ENCODE measurements around the gene ISCU.
"Not testable (repeated sequence)": the region's sequence is repeated elsewhere in the genome, so short reads cannot be mapped to it uniquely, and the experiment has no call there.

The ISCU gene

GRCh38 chr12:108616359-108616758 lies 54.0 kb downstream of the ISCU start:
- TF ChIP-seq CTCF (IDR thresholded peaks at IDR 0.05; ENCODE audit: insufficient read depth, low read length, poor library complexity, severe bottlenecking) (no peak), EZH2phosphoT487 (conservative IDR thresholded peaks at IDR 0.05; ENCODE audit: low read length) (no peak)
- Histone ChIP-seq H2AFZ (ENCODE audit: low read depth, low read length, severe bottlenecking) (no peak overlapping the region), H3K36me3 (ENCODE audit: low read length) (no peaks in the 10 kb centered on the region), H4K20me1 (ENCODE audit: low read depth, low read length) (no peaks in the 10 kb centered on the region), H3K4me3 (ENCODE audit: insufficient read depth, low read length, poor library complexity, severe bottlenecking) (no peak overlapping the region), H3K79me2 (ENCODE audit: insufficient read depth, low read length) (no peaks in the 10 kb centered on the region), H3K9me2 (replicated peaks; ENCODE audit: insufficient read depth, low read length) (no peaks in the 10 kb centered on the region), H3K27me3 (ENCODE audit: low read length) (no peaks in the 10 kb centered on the region), H3K9ac (ENCODE audit: low read length) (no peak overlapping the region), H3K27ac (ENCODE audit: low read depth, low read length) (no peak overlapping the region), H3K4me2 (ENCODE audit: low read depth, low read length, poor library complexity, severe bottlenecking) (no peak overlapping the region), H3K9me3 (ENCODE audit: insufficient read depth, low read length) (peaks cover 7% of the 10 kb centered on the region; the same call in 1 of the 2 replicates), H3F3A (ENCODE audit: insufficient read depth) (no peaks in the 10 kb centered on the region)

- no peak overlapping the region for H3K4me2 ChIP-seq (ENCODE audit: low read depth, low read length, poor library complexity, severe bottlenecking)
- H3K4me3 ChIP-seq (ENCODE audit: insufficient read depth, low read length, poor library complexity, severe bottlenecking) = no peak overlapping the region
- TF ChIP-seq CTCF (IDR thresholded peaks at IDR 0.05; ENCODE audit: insufficient read depth, low read length, poor library complexity, severe bottlenecking) (no peak), EZH2phosphoT487 (conservative IDR thresholded peaks at IDR 0.05; ENCODE audit: low read length) (no peak)
- H3K9me3 ChIP-seq (ENCODE audit: insufficient read depth, low read length) = peaks cover 7% of the 10 kb centered on the region; the same call in 1 of the 2 replicates
- H3F3A ChIP-seq (ENCODE audit: insufficient read depth) = no peaks in the 10 kb centered on the region
- no peak overlapping the region for H3K27ac ChIP-seq (ENCODE audit: low read depth, low read length)
- no peaks in the 10 kb centered on the region for H3K79me2 ChIP-seq (ENCODE audit: insufficient read depth, low read length)
- H3K36me3 ChIP-seq (ENCODE audit: low read length) = no peaks in the 10 kb centered on the region
- no peaks in the 10 kb centered on the region for H3K27me3 ChIP-seq (ENCODE audit: low read length)
- no peak overlapping the region for H2AFZ ChIP-seq (ENCODE audit: low read depth, low read length, severe bottlenecking)
- H4K20me1 ChIP-seq (ENCODE audit: low read depth, low read length) = no peaks in the 10 kb centered on the region
- no peak overlapping the region for H3K9ac ChIP-seq (ENCODE audit: low read length)
- H3K9me2 ChIP-seq (replicated peaks; ENCODE audit: insufficient read depth, low read length) = no peaks in the 10 kb centered on the region
Measured at GRCh38 chr12:108616941-108617858, 54.8 kb downstream of the ISCU start.

GRCh38 chr12:108618079-108618952 lies 55.9 kb downstream of the ISCU start:
- Histone ChIP-seq H3K9me3 (ENCODE audit: insufficient read depth, low read length) (peaks cover 7% of the 10 kb centered on the region; the same call in 1 of the 2 replicates), H3F3A (ENCODE audit: insufficient read depth) (no peaks in the 10 kb centered on the region), H3K9me2 (replicated peaks; ENCODE audit: insufficient read depth, low read length) (no peaks in the 10 kb centered on the region), H3K79me2 (ENCODE audit: insufficient read depth, low read length) (no peaks in the 10 kb centered on the region), H2AFZ (ENCODE audit: low read depth, low read length, severe bottlenecking) (no peak overlapping the region), H3K36me3 (ENCODE audit: low read length) (no peaks in the 10 kb centered on the region), H4K20me1 (ENCODE audit: low read depth, low read length) (no peaks in the 10 kb centered on the region), H3K4me3 (ENCODE audit: insufficient read depth, low read length, poor library complexity, severe bottlenecking) (no peak overlapping the region), H3K4me2 (ENCODE audit: low read depth, low read length, poor library complexity, severe bottlenecking) (no peak overlapping the region), H3K9ac (ENCODE audit: low read length) (no peak overlapping the region), H3K27ac (ENCODE audit: low read depth, low read length) (no peak overlapping the region), H3K27me3 (ENCODE audit: low read length) (no peaks in the 10 kb centered on the region)
- TF ChIP-seq CTCF (IDR thresholded peaks at IDR 0.05; ENCODE audit: insufficient read depth, low read length, poor library complexity, severe bottlenecking) = peak; percentile 94
- TF ChIP-seq EZH2phosphoT487 (conservative IDR thresholded peaks at IDR 0.05; ENCODE audit: low read length) = no peak

- H3K9ac ChIP-seq (ENCODE audit: low read length) = not testable (repeated sequence)
Measured at GRCh38 chr12:108618953-108619274, 56.5 kb downstream of the ISCU start.

More at GRCh38 chr12:108618953-108619274, 56.5 kb downstream of the ISCU start:
- H3K27ac ChIP-seq (ENCODE audit: low read depth, low read length); H4K20me1 ChIP-seq (ENCODE audit: low read depth, low read length); H3K9me2 ChIP-seq (replicated peaks; ENCODE audit: insufficient read depth, low read length); H3K4me2 ChIP-seq (ENCODE audit: low read depth, low read length, poor library complexity, severe bottlenecking); H3K27me3 ChIP-seq (ENCODE audit: low read length); H3F3A ChIP-seq (ENCODE audit: insufficient read depth); H3K4me3 ChIP-seq (ENCODE audit: insufficient read depth, low read length, poor library complexity, severe bottlenecking); H3K79me2 ChIP-seq (ENCODE audit: insufficient read depth, low read length); H3K9me3 ChIP-seq (ENCODE audit: insufficient read depth, low read length); H2AFZ ChIP-seq (ENCODE audit: low read depth, low read length, severe bottlenecking); H3K36me3 ChIP-seq (ENCODE audit: low read length): not testable (repeated sequence)
